Tibial nerve (tissue), 3 donors: ENCODE data around the gene UBE2L3.

Source experiments
- CTCF ChIP-seq, 5 experiments: fragments of 200-600 bp in 3 of 5; fragments of 450-650 bp in 2 of 5; sonication (generic) in 3 of 5; IDR thresholded peaks; one replicate each; pipeline ENCODE4 v1.5.1; 2016 to 2019; ENCODE audit warnings: antibody characterized with exemption in 5 of 5, mild to moderate bottlenecking in 3 of 5, moderate library complexity in 2 of 5
- POLR2A ChIP-seq, 2 donors: fragments of 450-650 bp; IDR thresholded peaks; one replicate each; pipeline ENCODE4 v1.6.1; 2017; ENCODE audit warnings: antibody characterized with exemption in 2 of 2, mild to moderate bottlenecking in 2 of 2, moderate library complexity in 2 of 2

GRCh38 chr22:21634844-21635243 lies 67.3 kb downstream of the UBE2L3 start:
- TF ChIP-seq CTCF (IDR thresholded peaks at IDR 0.05) (no peak), POLR2A (IDR thresholded peaks at IDR 0.05) (no peak)
